ENCODE results near the gene DCBLD2.
"Not testable (repeated sequence)": the region's sequence is repeated elsewhere in the genome, so short reads cannot be mapped to it uniquely, and the experiment has no call there.

Gene DCBLD2

GRCh38 chr3:98890965-98891910, 10.3 kb downstream of the DCBLD2 start:
- no peak for DNase-seq

DNA sequence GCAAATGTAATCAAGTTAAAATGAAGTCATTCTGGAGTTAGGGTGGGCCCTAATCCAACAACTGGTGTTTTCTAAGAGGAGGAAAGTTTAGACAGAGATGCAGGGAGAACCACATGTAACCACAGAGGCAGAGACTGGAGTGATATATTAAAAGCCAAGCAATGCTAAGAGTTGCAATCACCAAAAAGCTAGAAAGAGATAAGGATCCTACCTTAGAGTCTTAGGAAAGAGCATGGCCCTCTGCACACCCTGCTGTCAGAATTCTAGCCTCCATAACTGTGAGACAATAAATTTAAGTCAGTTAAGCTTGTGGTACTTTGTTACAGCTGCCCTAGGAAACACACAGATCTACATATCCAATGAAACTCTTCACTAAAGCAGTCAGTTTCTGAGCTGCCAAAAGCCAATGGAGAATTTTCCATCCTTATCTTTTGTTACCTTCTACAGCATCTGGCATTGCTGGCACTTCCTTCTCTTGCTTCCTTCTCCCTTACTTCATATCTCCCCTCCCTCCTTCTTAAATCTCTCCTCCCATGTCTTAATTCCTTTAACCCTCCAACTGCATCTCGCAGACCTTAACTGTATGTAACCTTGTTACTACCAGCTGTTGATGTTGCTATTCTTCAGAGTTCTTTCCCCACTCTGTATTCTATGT, 11.2 kb downstream of the DCBLD2 start:
- DNase-seq = no peak

DNA sequence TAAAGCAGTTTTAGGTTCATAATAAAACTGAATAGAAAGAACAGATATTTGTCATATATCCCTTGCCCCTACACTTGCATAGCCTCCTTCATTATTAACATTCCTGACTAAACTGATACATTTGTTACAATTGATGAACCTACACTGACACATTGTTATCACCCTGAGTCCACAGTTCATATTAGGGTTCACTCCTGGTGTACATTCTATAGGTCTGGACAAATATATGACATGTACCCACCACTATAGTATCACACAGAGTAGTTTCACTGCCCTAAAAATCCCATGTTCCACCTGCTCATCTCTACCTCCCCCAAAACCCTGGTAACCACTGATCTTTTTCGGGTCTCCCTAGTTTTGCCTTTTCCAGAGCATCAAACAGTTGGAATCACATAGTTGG, 13.8 kb downstream of the DCBLD2 start:
- DNase-seq = no peak

DNA sequence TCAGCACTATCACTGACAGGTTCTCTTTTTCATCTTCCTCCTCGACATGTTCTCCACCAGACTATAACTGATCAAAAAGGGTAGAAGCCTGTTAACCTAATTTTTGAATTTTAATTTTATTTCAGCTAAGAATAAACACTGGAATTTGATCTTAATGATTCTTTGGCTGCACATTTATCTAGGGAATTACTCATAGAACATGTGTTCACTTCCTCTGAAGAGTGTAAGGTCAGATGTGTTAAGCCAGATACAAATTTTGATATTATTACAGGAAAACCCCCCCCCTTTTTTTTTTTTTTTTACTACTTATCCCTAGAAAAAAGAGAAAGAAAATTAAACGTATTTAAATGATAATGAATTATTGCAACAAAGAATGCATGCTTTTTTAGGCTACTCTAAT, 15.0 kb downstream of the DCBLD2 start:
- DNase-seq = no peak

GRCh38 chr3:98885851-98886250, 15.6 kb downstream of the DCBLD2 start:
- no peak for DNase-seq

DNA sequence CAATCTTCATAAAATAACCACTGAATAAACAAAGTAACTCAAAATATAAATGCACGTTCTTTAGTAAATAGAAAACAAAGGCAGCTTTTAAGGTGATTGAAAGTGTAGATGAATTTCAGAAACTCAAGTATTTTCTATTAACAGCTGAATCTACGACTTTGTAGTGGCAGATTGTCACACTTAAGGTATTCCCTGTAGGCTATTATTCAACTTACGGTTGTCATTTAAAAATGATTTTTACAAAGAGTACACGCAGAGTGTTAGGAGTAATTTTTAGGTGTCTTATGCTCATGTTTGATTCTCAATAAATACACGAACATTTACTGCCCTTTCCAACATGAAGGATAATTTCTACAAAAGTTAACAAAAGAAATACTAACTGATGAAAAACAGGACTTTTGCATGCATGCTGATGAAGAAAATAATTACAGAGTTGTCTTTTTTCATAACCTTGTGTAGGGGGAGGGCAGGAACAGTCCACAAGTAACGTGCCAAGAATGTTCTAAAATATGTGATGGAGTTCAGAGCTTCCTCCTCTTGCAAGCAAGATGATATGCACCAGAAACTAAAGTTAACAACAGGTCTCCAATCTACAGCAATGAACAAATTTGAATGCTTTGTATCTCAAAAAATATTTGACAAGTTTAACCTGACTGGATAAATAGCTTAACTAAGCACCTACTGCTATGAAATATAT, 16.7 kb downstream of the DCBLD2 start:
- no peak for DNase-seq

DNA sequence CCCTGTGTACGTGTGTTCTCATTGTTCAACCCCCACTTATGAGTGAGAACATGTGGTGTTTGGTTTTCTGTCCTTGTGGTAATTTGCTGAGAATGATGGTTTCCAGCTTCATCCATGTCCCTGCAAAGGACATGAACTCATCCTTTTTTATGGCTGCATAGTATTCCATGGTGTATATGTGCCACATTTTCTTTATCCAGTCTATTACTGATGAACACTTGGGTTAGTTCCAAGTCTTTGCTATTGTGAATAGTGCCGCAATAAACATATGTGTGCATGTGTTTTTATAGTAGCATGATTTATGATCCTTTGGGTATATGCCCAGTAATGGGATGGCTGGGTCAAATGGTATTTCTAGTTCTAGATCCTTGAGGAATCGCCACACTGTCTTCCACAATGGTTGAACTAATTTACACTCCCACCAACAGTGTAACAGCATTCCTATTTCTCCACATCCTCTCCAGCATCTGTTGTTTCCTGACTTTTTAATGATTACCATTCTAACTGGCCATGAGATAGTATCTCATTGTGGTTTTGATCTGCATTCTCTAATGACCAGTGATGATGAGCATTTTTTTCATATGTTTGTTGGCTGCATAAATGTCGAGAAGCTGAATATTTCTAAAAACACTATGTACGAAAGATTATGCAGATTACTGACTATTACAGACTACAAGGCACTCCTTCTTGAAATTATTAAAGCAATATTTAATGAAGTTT, 18.7 kb downstream of the DCBLD2 start:
- not testable (repeated sequence) for DNase-seq

- DNase-seq = no peak
Observed at GRCh38 chr3:98877132-98877531, 24.4 kb downstream of the DCBLD2 start.

DNA sequence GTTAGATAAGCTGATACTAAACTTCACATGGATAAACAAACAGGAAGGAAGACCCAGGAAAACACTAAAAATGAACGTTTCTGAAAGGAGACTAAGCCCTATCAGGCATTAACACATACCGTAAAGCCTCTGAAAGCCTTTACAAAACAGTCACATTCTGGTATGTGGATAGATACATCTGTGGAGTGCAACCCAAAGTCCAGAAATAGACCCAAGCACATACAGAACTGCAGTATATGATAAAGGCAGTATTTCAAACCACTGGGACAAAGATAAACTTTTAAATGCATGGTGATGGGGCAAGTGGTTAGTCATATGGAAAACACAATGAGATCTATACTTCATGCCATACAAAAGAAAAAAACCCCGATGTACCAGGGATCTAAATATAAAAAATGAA, 26.0 kb downstream of the DCBLD2 start:
- no peak for DNase-seq

DNA sequence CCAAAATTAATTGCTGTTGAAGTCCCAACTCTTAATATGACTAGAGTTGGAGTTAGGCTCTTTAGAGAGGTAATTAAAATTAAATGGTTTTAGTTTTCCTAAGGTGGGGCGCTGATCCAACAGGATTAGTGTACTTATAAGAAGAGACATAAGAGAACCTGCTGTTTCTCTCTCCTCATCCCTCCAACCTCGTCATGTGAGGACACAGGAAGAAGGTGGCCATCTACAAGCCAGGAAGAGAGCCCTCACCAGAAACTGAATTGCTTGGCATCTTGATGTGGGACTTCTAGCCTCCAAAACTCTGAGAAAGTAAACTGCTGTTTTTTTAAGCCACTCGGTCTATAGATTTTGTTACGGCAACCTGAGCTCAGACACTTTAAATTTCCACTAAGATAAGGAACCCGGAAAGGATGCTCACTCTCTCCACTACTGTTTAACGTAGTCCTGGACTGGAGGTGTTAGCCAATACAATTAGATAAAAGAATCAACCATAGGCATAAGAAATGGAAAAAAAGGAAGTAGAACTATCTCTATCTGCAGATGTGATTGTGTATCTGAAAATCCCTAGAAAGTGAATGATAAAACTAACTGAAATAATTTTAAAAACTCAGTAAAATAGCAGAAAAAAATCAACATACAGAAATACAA, 26.8 kb downstream of the DCBLD2 start:
- no peak for DNase-seq

GRCh38 chr3:98869391-98869790, 32.1 kb downstream of the DCBLD2 start:
- DNase-seq = no peak

DNA sequence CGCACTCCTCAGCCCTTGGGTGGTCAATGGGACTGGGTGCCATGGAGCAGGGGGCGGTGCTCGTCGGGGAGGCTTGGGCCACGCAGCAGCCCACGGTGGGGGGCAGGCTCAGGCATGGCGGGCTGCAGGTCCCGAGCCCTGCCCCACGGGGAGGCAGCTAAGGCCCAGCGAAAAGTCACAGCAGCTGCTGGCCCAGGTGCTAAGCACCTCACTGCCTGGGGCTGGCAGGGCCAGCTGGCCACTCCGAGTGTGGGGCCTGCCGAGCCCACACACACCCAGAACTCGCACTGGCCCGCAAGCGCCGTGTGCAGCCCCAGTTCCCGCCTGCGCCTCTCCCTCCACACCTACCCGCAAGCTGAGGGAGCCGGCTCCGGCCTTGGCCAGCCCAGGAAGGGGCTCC, 43.5 kb downstream of the DCBLD2 start:
- DNase-seq = not testable (repeated sequence)

- not testable (repeated sequence) for DNase-seq
Observed at GRCh38 chr3:98857258-98857657, 44.2 kb downstream of the DCBLD2 start.

- DNase-seq = no peak
Observed at GRCh38 chr3:98856724-98857123, 44.8 kb downstream of the DCBLD2 start.

- no peak for DNase-seq
Observed at GRCh38 chr3:98855806-98856400, 45.6 kb downstream of the DCBLD2 start.

DNA sequence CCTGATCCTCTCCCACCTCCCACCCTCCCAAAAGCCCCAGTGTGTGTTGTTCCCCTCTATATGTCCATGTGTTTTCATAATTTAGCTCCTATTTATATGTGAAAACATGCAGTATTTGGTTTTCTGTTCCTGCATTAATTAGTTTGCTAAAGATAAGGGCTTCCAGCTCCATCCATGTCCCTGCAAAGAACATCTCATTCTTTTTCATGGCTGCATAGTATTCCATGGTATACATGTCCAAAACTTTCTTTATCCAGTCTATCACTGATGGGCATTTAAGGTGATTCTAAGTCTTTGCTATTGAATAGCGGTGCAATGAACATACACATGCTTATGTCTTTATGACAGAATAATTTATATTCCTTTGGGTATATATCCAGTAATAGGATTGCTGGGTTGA, 53.4 kb downstream of the DCBLD2 start:
- no peak for DNase-seq

- no peak for DNase-seq
Observed at GRCh38 chr3:98846101-98846500, 55.4 kb downstream of the DCBLD2 start.

DNA sequence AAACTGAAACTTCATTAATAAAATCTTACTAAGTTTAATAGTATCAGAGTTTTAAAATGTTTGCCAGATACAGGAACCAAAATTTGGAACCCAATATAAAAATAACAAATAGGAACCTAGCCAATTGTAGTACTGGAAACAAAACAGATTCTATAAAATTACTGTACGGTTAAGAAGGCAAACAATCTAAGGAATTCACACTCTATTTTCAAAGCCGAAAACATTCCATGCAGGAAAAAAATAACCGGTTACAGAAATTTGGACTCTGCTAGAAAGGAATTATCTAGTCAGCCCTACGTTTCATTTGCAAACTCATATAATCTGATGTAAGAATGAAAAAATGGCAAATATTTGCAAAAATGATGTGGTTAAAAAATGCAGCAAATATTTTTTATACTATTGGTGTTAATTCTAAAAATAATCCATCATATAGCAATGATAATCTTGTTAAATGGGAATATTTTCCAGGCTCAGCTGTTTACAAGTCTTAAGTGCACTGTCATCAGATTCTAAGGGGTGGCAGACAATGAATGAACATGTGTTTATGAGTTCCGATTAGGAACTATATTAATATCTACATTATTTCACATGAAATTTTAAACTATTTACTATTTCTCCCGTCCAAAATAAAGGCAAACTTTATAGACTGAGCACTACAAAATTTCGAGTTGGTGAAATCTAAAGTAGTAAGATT, 58.1 kb downstream of the DCBLD2 start:
- no peak for DNase-seq

- DNase-seq = no peak
Observed at GRCh38 chr3:98839846-98840245, 61.6 kb downstream of the DCBLD2 start.

DNA sequence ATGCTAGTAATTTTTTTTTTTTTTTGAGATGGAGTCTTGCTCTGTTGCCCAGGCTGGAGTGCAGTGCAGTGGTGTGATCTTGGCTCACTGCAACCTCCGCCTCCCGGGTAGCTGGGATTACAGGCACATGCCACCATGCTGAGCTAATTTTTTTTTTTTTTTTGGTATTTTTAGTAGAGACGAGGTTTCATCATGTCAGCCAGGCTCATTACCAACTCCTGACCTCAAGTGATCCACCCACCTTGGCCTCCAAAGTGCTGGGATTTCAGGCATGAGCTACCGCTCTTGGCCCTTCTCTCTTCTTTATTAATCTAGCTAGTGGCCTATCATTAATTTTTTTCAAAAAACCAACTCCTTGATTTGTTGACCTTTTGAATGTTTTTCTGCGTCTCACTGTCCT, 70.4 kb downstream of the DCBLD2 start:
- DNase-seq = not testable (repeated sequence)

DNA sequence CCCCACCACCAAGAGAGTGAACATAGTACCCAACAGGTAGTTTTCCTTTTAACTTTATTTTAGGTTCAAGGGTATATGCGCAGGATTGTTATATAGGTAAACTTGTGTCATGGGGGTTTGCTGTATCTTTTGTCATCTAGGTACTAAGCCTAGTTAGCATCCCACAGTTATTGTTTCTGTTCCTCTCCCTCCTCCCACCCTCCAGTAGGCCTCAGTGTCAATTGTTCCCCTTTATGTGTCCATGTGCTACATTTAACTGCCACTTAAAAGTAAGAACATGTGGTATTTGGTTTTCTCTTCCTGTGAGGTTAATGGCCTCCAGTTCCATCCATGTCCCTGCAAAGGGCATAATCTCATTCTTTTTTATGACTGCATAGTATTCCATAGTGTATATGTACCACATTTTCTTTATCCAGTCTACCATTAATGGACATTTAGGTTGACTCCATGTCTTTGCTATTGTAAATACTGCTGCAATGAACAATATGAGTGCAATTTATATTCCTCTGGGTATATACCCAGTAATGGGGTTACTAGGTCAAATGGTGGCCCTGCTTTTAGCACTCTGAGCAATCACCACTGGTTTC, 72.2 kb downstream of the DCBLD2 start:
- DNase-seq = no peak

All from CD4-positive, alpha-beta T cell treated with Interleukin-4 for 1 hour (primary cell).